GM19452 (cell line): ENCODE measurements around the gene HMCN2.

ENCODE experiments used
- ATAC-seq: cut with Tn5 transposase; IDR thresholded peaks from one replicate; pipeline ENCODE4 v1.9.1; 2021; ENCODE audit not compliant: unreplicated experiment

Gene HMCN2

GRCh38 chr9:130461218-130461630, 195.7 kb downstream of the HMCN2 start:
- ATAC-seq = no peak

- ATAC-seq = no peak
These were observed 196.2 kb downstream of the HMCN2 start for GRCh38 chr9:130461731-130462130.

- no peak for ATAC-seq
These were observed 197.4 kb downstream of the HMCN2 start for GRCh38 chr9:130462685-130463540.

GRCh38 chr9:130463763-130464745, 198.5 kb downstream of the HMCN2 start:
- ATAC-seq = no peak

GRCh38 chr9:130465383-130466096, 200.0 kb downstream of the HMCN2 start:
- ATAC-seq = no peak

- no peak for ATAC-seq
These were observed 201.1 kb downstream of the HMCN2 start for GRCh38 chr9:130466537-130467217.

- no peak for ATAC-seq
These were observed 201.8 kb downstream of the HMCN2 start for GRCh38 chr9:130467316-130467715.

GRCh38 chr9:130468566-130468965, 203.0 kb downstream of the HMCN2 start:
- ATAC-seq = no peak

GRCh38 chr9:130470269-130470668, 204.7 kb downstream of the HMCN2 start:
- ATAC-seq = no peak

GRCh38 chr9:130470950-130471349, 205.4 kb downstream of the HMCN2 start:
- ATAC-seq = no peak

- no peak for ATAC-seq
These were observed 206.0 kb downstream of the HMCN2 start for GRCh38 chr9:130471411-130472183.

- no peak for ATAC-seq
These were observed 206.7 kb downstream of the HMCN2 start for GRCh38 chr9:130472184-130472705.

- ATAC-seq = no peak
These were observed 207.4 kb downstream of the HMCN2 start for GRCh38 chr9:130473009-130473408.

GRCh38 chr9:130473566-130473965, 208.0 kb downstream of the HMCN2 start:
- no peak for ATAC-seq

GRCh38 chr9:130474106-130474505, 208.5 kb downstream of the HMCN2 start:
- ATAC-seq = no peak

- ATAC-seq = no peak
These were observed 210.7 kb downstream of the HMCN2 start for GRCh38 chr9:130476151-130476730.

GRCh38 chr9:130477564-130477963, 212.0 kb downstream of the HMCN2 start:
- ATAC-seq = no peak

- ATAC-seq = no peak
These were observed 212.6 kb downstream of the HMCN2 start for GRCh38 chr9:130478152-130478551.
